Breast epithelium (tissue), 4 donors: Measurements from ENCODE around the gene TMEM273. TPM values are rescaled to one million over a fixed set of nuclear protein-coding genes. Genes with fewer than 3 reads are reported as not detected.

ENCODE experiments used
- DNase-seq, 2 donors: peaks; one replicate each; pipeline ENCODE4 v3.0.0-alpha.2; 2019; ENCODE audit warnings: low spot score in 2 of 2
- H3K27ac ChIP-seq, 2 donors: fragments of 200-600 bp; sonication (generic) in 1 of 2; one replicate each; pipeline ENCODE4 v1.5.1; 2016 to 2019; ENCODE audit warnings: mild to moderate bottlenecking in 1 of 2
- H3K27me3 ChIP-seq, 2 donors: fragments of 200-600 bp; sonication (generic) in 1 of 2; one replicate each; pipeline versions ENCODE4 v1.5.1 to v1.6.0; 2017 to 2019; ENCODE audit warnings: control low read depth in 1 of 2, mild to moderate bottlenecking in 1 of 2
- H3K36me3 ChIP-seq: fragments of 200-600 bp; one replicate; pipeline ENCODE4 v1.5.1; 2019
- H3K4me1 ChIP-seq, 2 donors: fragments of 200-600 bp; sonication (generic); one replicate each; pipeline ENCODE4 v1.5.1; 2016 to 2019; ENCODE audit warnings: control low read depth in 1 of 2
- H3K4me3 ChIP-seq, 3 donors: fragments of 200-600 bp; sonication (generic); 1 replicate in 2 of 3; 2 replicates in 1 of 3; pipeline ENCODE4 v1.5.1; 2016 to 2019; ENCODE audit warnings: mild to moderate bottlenecking in 3 of 3, moderate library complexity in 2 of 3
- H3K9me3 ChIP-seq, 2 donors: fragments of 200-600 bp; sonication (generic) in 1 of 2; one replicate each; pipeline ENCODE4 v1.5.1; 2016 to 2019; ENCODE audit warnings: control low read depth in 1 of 2
- POLR2A ChIP-seq: fragments of 450-650 bp; IDR thresholded peaks from one replicate; pipeline ENCODE4 v1.6.1; 2016; ENCODE audit warnings: antibody characterized with exemption, mild to moderate bottlenecking, moderate library complexity
- POLR2AphosphoS5 ChIP-seq, 3 donors: sonication (generic); formaldehyde crosslinking; IDR thresholded peaks; one replicate each; pipeline ENCODE4 v1.6.1; 2017; ENCODE audit warnings: antibody characterized with exemption in 3 of 3
- intact Hi-C: fragments of 100-400 bp; cut with DNase I; formaldehyde crosslinking; loops from one replicate; pipeline ENCODE4 v1.15.1; 2023; ENCODE audit warnings: low total_unique reads
- total RNA-seq, 3 donors: library from RNA; depleted of rRNA; stranded (reverse); fragments of >200 nt; gene quantifications; one replicate each; pipeline ENCODE4 v1.1.0, GENCODE V29; 2016
- TF ChIP-seq, protein P1 (sequence below), 3 donors: fragments of 450-650 bp; IDR thresholded peaks; one replicate each; pipeline ENCODE4 v1.5.1; 2016 to 2017; ENCODE audit warnings: antibody characterized with exemption in 3 of 3, mild to moderate bottlenecking in 3 of 3, moderate library complexity in 3 of 3

The TMEM273 gene
- total RNA-seq, 3 donors from 2014 or later: 9.1 to 29.8 (median 18.4) TPM

GRCh38 chr10:49168831-49169500 is 19.2 kb downstream of the TMEM273 start:
- H3K4me1 ChIP-seq: no peaks in the 10 kb centered on the region
- intact Hi-C loops: no loop called here
- H3K27me3 ChIP-seq: no peaks in the 10 kb centered on the region
- no peak overlapping the region for H3K4me3 ChIP-seq
- no peaks in the 10 kb centered on the region for H3K36me3 ChIP-seq
- no peaks in the 10 kb centered on the region for H3K9me3 ChIP-seq
- no peak for TF ChIP-seq POLR2AphosphoS5 (IDR thresholded peaks at IDR 0.05)
- TF ChIP-seq POLR2A: no peak
- TF ChIP-seq, protein P1, sequence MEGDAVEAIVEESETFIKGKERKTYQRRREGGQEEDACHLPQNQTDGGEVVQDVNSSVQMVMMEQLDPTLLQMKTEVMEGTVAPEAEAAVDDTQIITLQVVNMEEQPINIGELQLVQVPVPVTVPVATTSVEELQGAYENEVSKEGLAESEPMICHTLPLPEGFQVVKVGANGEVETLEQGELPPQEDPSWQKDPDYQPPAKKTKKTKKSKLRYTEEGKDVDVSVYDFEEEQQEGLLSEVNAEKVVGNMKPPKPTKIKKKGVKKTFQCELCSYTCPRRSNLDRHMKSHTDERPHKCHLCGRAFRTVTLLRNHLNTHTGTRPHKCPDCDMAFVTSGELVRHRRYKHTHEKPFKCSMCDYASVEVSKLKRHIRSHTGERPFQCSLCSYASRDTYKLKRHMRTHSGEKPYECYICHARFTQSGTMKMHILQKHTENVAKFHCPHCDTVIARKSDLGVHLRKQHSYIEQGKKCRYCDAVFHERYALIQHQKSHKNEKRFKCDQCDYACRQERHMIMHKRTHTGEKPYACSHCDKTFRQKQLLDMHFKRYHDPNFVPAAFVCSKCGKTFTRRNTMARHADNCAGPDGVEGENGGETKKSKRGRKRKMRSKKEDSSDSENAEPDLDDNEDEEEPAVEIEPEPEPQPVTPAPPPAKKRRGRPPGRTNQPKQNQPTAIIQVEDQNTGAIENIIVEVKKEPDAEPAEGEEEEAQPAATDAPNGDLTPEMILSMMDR (IDR thresholded peaks at IDR 0.05): no peak
- no peak overlapping the region for H3K27ac ChIP-seq
- no peak for DNase-seq

- TF ChIP-seq POLR2AphosphoS5 (IDR thresholded peaks at IDR 0.05) (no peak), POLR2A (no peak)
- TF ChIP-seq, protein P1 (IDR thresholded peaks at IDR 0.05): no peak
- no peak overlapping the region for H3K4me3 ChIP-seq
- no peaks in the 10 kb centered on the region for H3K9me3 ChIP-seq
- H3K27ac ChIP-seq: no peak overlapping the region
- H3K27me3 ChIP-seq: no peaks in the 10 kb centered on the region
- intact Hi-C loops: no loop called here
- no peaks in the 10 kb centered on the region for H3K36me3 ChIP-seq
- no peak for DNase-seq
- H3K4me1 ChIP-seq: no peaks in the 10 kb centered on the region
These were observed 20.0 kb downstream of the TMEM273 start for GRCh38 chr10:49168171-49168540.

DNA sequence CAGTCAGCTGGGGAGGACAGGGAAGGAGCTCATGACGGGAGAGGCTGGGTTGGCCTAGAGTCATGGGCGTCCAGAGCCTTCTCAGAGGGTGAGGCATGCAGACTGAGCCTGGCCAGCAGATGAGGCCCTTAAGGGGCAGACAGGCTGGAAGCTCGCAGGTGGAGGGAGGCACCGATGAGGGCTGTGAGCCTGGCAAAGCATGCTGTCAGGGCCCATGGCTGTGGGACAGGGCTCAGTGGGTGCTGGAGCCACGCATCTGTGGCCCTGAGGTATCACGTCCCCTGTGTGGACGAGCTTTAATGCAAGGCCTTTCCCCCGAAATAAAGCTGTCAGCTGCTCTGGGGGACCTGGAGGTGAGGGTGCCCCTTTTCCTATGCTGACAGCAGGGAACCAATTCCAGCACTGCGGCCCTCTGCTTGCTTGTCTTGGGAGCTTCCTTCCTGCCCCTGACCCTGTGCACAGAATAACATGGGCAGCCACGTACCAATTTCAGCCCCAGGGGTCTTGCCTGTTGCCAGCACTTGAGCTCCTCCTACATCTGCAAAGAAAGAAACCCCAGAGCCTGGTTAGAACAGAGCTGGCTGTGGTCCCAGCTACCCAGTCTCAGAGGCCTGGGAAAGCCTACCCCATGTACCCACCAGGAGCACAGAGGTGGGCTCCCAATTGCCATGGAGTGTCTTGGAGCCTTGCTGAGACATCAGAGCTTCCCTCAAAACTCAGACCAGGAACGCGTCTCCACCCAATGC is 20.6 kb downstream of the TMEM273 start:
- Histone ChIP-seq H3K27ac (no peak overlapping the region), H3K36me3 (no peaks in the 10 kb centered on the region), H3K27me3 (no peaks in the 10 kb centered on the region), H3K9me3 (no peaks in the 10 kb centered on the region), H3K4me3 (no peak overlapping the region), H3K4me1 (no peaks in the 10 kb centered on the region)
- intact Hi-C loops: no loop called here
- no peak for TF ChIP-seq POLR2A
- TF ChIP-seq POLR2AphosphoS5 (IDR thresholded peaks at IDR 0.05): no peak
- TF ChIP-seq, protein P1 (IDR thresholded peaks at IDR 0.05): no peak
- DNase-seq: no peak

DNA sequence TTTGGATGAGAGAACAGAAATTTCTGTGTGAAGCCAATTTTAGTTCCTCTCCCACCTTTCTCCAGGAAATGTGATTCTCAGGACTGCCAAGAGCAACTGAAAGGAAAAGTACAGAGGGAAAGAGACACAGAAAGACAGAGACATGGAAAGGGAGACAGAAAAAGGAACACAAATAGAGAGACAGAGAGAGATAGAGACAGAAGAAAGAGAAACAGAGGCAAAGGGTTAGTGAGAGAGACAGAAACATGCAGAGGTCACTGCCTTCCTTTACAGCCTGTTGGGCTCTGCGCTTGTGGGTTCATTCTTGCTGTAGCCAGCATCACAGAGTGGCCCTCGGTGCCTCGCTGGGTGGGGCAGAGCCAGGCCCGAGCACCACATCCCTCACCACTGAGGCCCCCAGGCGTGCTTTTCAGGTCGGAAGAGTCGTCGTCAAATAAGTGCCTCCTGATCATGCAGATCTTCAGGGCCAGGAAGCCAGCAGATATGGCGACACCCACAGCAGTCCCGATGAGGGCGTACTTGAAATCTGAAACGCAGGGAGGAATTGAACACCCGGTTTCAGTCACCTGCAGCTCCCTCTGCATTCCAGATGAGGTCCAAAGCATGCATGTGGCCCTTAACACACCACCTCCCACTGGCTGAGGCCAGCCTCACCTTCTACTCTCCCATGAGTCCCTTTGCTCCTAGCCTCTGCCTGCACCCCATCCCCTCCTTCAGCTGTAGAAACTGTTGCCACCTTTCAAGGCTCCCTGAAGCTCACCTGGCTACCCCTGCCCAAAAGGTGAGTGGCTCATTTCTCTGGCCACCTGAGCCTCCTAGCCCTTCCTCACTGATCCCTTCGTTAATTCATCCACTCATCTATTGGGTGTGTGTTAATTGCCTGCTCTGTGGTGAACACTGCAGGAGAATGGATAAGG is 21.4 kb downstream of the TMEM273 start:
- no peak overlapping the region for H3K4me3 ChIP-seq
- H3K9me3 ChIP-seq: no peaks in the 10 kb centered on the region
- TF ChIP-seq POLR2AphosphoS5 (IDR thresholded peaks at IDR 0.05) (no peak), POLR2A (no peak)
- TF ChIP-seq, protein P1 (IDR thresholded peaks at IDR 0.05): no peak
- intact Hi-C loops: no loop called here
- H3K27ac ChIP-seq: no peak overlapping the region
- no peak for DNase-seq
- no peaks in the 10 kb centered on the region for H3K36me3 ChIP-seq
- no peaks in the 10 kb centered on the region for H3K27me3 ChIP-seq
- no peaks in the 10 kb centered on the region for H3K4me1 ChIP-seq
